ENCODE measurements around the gene TMEM219. TPM values are rescaled to one million over a fixed set of nuclear protein-coding genes. Genes with fewer than 3 reads are reported as not detected.

The TMEM219 gene
- total RNA-seq, 4 donors from 2014 or later = 53.8 to 149 (median 120) TPM

GRCh38 chr16:30009085-30009862 is 47.4 kb downstream of the TMEM219 start:
- TF ChIP-seq CTCF (IDR thresholded peaks at IDR 0.05; ENCODE audit: low read depth) = no peak

- no peak for TF ChIP-seq CTCF (IDR thresholded peaks at IDR 0.05; ENCODE audit: low read depth)
These were observed 48.3 kb downstream of the TMEM219 start for GRCh38 chr16:30009990-30010843.

DNA sequence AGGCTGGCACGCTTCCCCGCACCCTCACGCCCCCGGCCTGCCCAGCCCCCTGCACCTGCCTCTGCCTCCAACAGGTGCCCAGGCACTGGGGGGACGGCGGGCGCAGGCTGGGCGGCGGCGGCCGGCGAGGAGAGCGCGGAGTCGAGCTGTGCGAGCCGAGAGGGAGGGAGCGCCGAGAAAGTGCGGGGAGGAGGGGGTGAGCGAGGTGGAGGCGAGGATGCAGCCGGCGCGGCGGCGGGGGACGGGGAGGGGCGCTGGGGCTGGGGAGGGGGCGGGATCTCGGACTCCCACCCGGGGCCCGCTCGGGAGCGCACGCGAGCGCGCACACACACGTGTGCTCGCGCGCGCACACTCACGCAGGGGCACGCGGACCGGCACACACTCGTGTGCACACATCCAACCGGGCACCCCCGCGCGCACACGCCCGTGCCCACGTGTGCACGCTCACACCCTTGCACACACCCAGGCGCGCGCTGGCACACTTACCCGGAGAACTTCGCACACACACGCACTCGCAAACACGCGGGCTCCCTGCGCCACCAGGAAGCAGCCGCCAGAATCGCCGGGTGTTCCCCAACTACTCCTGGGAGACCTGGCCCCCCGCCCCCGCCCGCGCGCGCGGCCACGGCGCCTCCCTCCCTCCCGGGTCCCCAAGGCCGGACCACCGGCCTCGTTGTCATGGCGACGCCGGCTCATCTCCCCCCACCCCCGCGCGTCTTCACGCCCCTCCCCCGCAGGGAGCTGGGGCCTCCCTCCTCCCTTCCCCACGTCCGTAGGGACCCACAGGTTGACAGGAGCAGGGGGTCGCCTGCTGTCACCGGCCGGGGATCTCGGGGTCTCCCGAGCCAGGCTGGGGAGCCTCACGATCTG is 49.2 kb downstream of the TMEM219 start, which contains the start of gene DOC2A:
Gene DOC2A, minus strand, starts transcription at position 184 of the 870 bp plus-strand sequence. CDS start 805 bp downstream, outside the sequence.
- no peak for TF ChIP-seq CTCF (IDR thresholded peaks at IDR 0.05; ENCODE audit: low read depth)

DNA sequence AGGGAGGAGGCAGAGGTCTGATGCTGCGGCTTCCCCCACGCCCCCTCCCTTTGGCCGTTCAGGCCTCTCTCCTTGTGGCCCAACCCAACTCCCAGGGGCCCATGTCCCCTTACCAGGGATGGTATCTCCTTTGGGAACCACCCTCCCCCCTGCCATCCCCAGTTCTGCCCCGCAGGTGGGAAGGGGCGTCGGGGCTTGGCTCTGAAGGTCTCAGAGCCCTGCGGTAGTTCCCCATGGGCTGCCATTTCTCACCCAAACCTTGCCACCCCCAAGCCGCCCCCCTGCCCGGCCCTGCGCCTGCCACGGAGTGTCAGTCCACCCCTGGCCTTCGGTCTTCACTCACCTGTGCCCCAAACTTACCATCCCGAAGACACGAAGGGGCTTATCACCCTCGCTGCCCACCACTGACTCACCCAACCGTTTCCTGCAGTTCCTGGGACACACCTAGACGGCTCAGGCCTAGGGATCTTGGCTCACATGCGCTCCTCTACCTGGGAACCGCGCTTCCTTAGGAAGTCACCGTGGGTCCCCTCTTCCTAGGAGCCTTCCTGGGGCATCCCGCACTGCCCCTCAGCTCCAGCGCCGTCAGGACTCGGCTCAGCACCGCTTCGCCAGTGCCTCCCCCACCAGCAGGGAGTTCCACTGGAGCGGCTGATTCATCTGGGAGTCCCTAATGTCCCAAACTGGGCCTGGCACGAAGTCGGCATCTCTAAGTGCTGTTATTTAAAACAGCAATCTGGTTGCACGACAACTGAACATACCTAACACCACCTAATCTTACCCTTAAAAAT is 50.0 kb downstream of the TMEM219 start:
- TF ChIP-seq CTCF (IDR thresholded peaks at IDR 0.05; ENCODE audit: low read depth) = no peak

DNA sequence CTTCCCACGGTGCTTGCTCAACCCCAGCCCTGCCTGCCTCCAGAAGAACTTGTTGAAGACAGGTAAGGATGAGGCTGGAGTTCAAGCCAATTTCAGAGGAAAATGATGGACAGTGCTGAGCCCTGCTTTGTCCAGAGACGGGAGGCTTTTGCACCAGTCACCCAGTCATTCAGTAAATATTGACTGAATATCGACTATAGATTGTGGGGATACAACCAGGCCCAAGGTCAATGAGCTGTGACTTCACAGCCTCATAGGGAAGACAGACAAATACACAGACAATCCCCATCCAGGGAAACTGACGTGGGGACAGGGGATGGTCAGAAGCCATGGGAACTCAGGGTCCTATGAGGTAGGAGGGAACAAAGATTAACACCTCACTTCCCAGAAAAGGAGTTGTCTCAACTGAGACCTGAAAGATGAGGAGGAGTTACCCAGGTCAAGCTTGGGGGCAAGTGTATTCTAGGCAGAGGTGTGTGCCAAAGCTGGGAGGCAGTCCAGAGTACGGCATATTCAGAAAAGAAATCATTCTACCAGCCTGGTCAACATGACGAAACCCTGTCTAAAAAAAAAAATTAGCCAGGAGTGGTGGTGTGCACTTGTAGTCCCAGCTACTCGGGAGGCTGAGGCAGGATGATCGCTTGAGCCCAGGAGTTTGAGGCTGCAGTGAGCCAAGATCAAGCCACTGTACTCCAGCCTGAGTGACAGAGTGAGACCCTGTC is 54.8 kb downstream of the TMEM219 start:
- no peak for TF ChIP-seq CTCF (IDR thresholded peaks at IDR 0.05; ENCODE audit: low read depth)

DNA sequence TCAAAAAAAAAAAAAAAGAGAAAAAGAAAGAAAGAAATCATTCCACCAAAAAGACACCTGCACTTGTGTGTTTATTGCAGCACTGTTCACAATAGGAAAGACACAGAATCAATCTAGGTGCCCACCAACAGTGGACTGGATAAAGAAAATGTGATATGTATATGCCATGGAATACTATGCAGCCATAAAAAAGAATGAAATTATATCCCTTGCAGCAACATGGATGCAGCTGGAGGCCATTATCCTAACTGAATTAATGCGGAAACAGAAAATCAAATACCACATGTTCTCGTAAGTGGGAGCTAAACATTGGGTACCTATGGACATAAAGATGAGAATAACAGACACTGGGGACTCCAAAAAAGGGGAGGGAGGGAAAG is 55.4 kb downstream of the TMEM219 start:
- no peak for TF ChIP-seq CTCF (IDR thresholded peaks at IDR 0.05; ENCODE audit: low read depth)
